Pancreas (tissue), 10 donors: Measurements from ENCODE around the gene ZDHHC7. TPM values are rescaled to one million over a fixed set of nuclear protein-coding genes. Genes with fewer than 3 reads are reported as not detected.

Experiments
- ATAC-seq, 4 donors: fragments of 200-7000 bp; cut with Tn5 transposase; one replicate each; pipeline versions ENCODE4 v1.8.0 to v1.9.1; 2020; ENCODE audit warnings: mild to moderate bottlenecking in 4 of 4, moderate library complexity in 4 of 4
- DNase-seq, 6 donors: peaks; one replicate each; pipeline ENCODE4 v3.0.0-alpha.2; 2020
- FAIRE-seq: peaks from 2 replicates; lab custom pipeline; 2012; peaks lifted over from hg19 to GRCh38; lab: Jason Lieb, UNC
- H3K27ac ChIP-seq, 4 donors: fragments of 200-600 bp; sonication (generic); 1 replicate in 3 of 4; 2 replicates in 1 of 4; pipeline versions ENCODE4 v1.5.0 to v1.8.0; 2020
- H3K27me3 ChIP-seq, 4 donors: fragments of 200-600 bp; one replicate each; pipeline ENCODE4 v1.8.0; 2021
- H3K36me3 ChIP-seq, 3 donors: fragments of 200-600 bp; sonication (generic) in 1 of 3; one replicate each; pipeline versions ENCODE4 v1.5.0 to v1.8.0; 2020 to 2021
- H3K4me1 ChIP-seq, 3 donors: fragments of 200-600 bp; one replicate each; pipeline ENCODE4 v1.8.0; 2021
- H3K4me3 ChIP-seq, 4 donors: fragments of 200-600 bp; sonication (generic) in 2 of 4; one replicate each; pipeline versions ENCODE4 v1.5.0 to v1.8.0; 2020 to 2021
- H3K9me3 ChIP-seq, 4 donors: fragments of 200-600 bp; one replicate each; pipeline ENCODE4 v1.8.0; 2021
- CTCF ChIP-seq, 4 donors: fragments of 200-600 bp; sonication (generic) in 3 of 4; IDR thresholded peaks; one replicate each; pipeline versions ENCODE4 v1.5.0 to v1.8.0; 2021; ENCODE audit warnings: antibody characterized with exemption in 4 of 4
- WGBS, 2 donors: extraction: QIAGEN DNeasy Blood & Tissue Kit; methylation state at CpG; one replicate each; pipeline ENCODE4 v1.1.7; 2013; 5-methylcytosine and 5-hydroxymethylcytosine counted together
- intact Hi-C, 3 donors: fragments of 100-400 bp; cut with DNase I; formaldehyde crosslinking; loops; one replicate each; pipeline versions ENCODE4 v1.11.1 to v1.14.2; 2022
- polyA plus RNA-seq, 2 donors: library from polyadenylated mRNA; stranded (reverse); fragments of 200-250 nt; gene quantifications; one replicate each; pipeline ENCODE4 v1.2.3, GENCODE V29; 2013
- total RNA-seq, 6 donors: library from RNA; stranded (reverse); fragmentation: NEBNext Ultra II Directional in 4 of 6; extraction: Animal tissue kit (Norgen Biotek cat#: 25700) in 4 of 6; gene quantifications; one replicate each; pipeline versions ENCODE4 v1.2.1 to v1.2.4, GENCODE V29; 2021 to 2023
- donor health status: healthy with polysubstance abuse.
- donor health status: DM: no; HTN: no; CAD: no; lungs with moderate emphysema.
- donor health status: DM: no; HTN: no; CAD: no.
- donor health status: control.
- donor health status: control.
- donor health status: Bipolar disorder and iron deficiency.
- donor health status: DM: yes; HTN: yes; CAD: no.
- donor health status: DM: no; HTN: no; CAD: no.
- donor health status: DM: no; HTN: no; CAD: no.
- donor health status: DM: yes; HTN: yes; CAD: no.

ZDHHC7 gene
- total and polyA plus RNA-seq, 8 donors, result 10.7 to 28.8 (median 17.9) TPM

- WGBS, 2 donors, result 37 to 39% methylated on average over 9 of the region's 9 CpGs
- H3K4me1 ChIP-seq, result peaks cover 0 to 10% (median 0%) of the 10 kb centered on the region in 3 donors
- H3K27ac ChIP-seq, result peak overlapping the region; percentile 17 to 68 (median 51)
- FAIRE-seq, result no peak
- ATAC-seq, result peak; percentile 73 to 82 (median 78)
- peak in 2 of 4 donors; percentile 14 to 19 for TF ChIP-seq CTCF (IDR thresholded peaks at IDR 0.05)
- no peak overlapping the region for H3K4me3 ChIP-seq
- peak; percentile 39 to 77 (median 64) for DNase-seq
- intact Hi-C loops, result loop anchor here in 1 of 3 donors (10.0 kb wide), 1 partner anchor 102 kb away; no protein-coding TSS in a partner anchor
- no peaks in the 10 kb centered on the region for H3K27me3 ChIP-seq
- peaks cover 2 to 28% (median 4%) of the 10 kb centered on the region in 3 donors for H3K36me3 ChIP-seq
- H3K9me3 ChIP-seq, result no peaks in the 10 kb centered on the region
Measured at GRCh38 chr16:84982434-84982833, 28.9 kb downstream of the ZDHHC7 start.

- intact Hi-C loops, result no loop called here
- H3K27me3 ChIP-seq, result no peaks in the 10 kb centered on the region
- no peaks in the 10 kb centered on the region for H3K9me3 ChIP-seq
- no peak for TF ChIP-seq CTCF (IDR thresholded peaks at IDR 0.05)
- DNase-seq (no peak), ATAC-seq (no peak), FAIRE-seq (no peak)
- H3K4me3 ChIP-seq, result no peak overlapping the region
- no peak overlapping the region for H3K27ac ChIP-seq
- H3K36me3 ChIP-seq, result peaks cover 4 to 48% (median 10%) of the 10 kb centered on the region in 3 donors
- 88 to 92% methylated on average over 4 of the region's 4 CpGs for WGBS, 2 donors
- peaks cover 0 to 10% (median 0%) of the 10 kb centered on the region in 3 donors for H3K4me1 ChIP-seq
Measured at GRCh38 chr16:84979516-84979915, 31.8 kb downstream of the ZDHHC7 start.

GRCh38 chr16:84976644-84977400, 34.5 kb downstream of the ZDHHC7 start:
- DNase-seq (peak in 3 of 6 donors; percentile 39 to 57 (median 54)), FAIRE-seq (no peak), ATAC-seq (peak in 3 of 4 donors; percentile 46 to 65 (median 54))
- no peaks in the 10 kb centered on the region for H3K27me3 ChIP-seq
- no peak for TF ChIP-seq CTCF (IDR thresholded peaks at IDR 0.05)
- peaks cover 0 to 4% (median 0%) of the 10 kb centered on the region in 3 donors for H3K4me1 ChIP-seq
- H3K4me3 ChIP-seq, result no peak overlapping the region
- peaks cover 4 to 50% (median 10%) of the 10 kb centered on the region in 3 donors for H3K36me3 ChIP-seq
- H3K9me3 ChIP-seq, result no peaks in the 10 kb centered on the region
- intact Hi-C loops, result no loop called here
- 73 to 78% methylated on average over 17 of the region's 17 CpGs for WGBS, 2 donors
- peak overlapping the region in 2 of 4 donors; percentile 59 to 63 for H3K27ac ChIP-seq

- WGBS, 2 donors, result 94% methylated on average over 22 of the region's 22 CpGs
- ATAC-seq (no peak), FAIRE-seq (no peak), DNase-seq (peak in 1 of 6 donors; percentile 23)
- H3K36me3 ChIP-seq, result peaks cover 0 to 44% (median 10%) of the 10 kb centered on the region in 3 donors
- no peak for TF ChIP-seq CTCF (IDR thresholded peaks at IDR 0.05)
- intact Hi-C loops, result no loop called here
- no peaks in the 10 kb centered on the region for H3K27me3 ChIP-seq
- H3K4me1 ChIP-seq, result peaks cover 0 to 4% (median 0%) of the 10 kb centered on the region in 3 donors
- H3K4me3 ChIP-seq, result no peak overlapping the region
- no peaks in the 10 kb centered on the region for H3K9me3 ChIP-seq
- no peak overlapping the region for H3K27ac ChIP-seq
Measured at GRCh38 chr16:84975522-84975921, 35.8 kb downstream of the ZDHHC7 start.
